ENCODE results near the gene THADA.
"Not testable (repeated sequence)": the region's sequence is repeated elsewhere in the genome, so short reads cannot be mapped to it uniquely, and the experiment has no call there.

THADA gene

DNA sequence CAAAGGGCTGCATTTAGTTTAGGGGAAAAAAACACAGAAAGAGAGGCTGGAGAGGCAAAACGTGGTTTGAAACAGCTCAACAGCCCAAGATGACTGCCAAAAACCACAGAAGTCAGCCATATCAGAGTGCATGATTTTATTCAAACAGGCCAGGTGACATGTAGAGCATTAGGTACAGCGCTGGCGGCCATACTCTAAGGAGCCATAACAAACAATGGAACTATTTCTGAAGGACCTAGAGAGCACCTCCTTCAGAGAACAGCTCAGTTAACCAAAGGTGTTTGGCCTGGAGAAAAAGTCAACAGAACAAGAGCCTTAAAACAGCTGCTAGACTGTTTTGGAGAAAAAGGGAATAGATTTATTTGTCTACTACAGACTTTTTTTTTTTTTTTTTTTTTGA, 2.6 kb downstream of the THADA start:
- DNase-seq: no peak

DNA sequence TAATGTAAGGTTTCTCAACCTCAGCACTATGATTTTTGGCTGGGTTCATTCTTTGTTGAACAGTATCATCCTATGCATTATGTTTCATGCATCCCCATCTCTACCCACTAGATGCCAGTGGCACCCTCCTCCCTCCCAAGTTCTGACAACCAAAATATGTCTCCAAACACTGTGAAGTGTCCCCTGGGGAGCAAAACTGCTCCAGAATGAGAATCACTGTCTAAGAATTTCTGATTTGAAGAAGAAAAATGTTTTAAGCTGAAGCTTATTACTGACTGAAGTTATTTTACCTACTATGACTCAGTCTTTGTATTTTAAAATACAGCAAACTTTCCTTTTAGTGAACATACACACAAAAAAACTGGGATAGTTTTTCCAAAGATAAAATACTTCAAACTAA, 3.4 kb downstream of the THADA start:
- DNase-seq: peak; percentile 20

- no peak for DNase-seq
Observed at GRCh38 chr2:43585708-43586107, 10.1 kb downstream of the THADA start.

DNA sequence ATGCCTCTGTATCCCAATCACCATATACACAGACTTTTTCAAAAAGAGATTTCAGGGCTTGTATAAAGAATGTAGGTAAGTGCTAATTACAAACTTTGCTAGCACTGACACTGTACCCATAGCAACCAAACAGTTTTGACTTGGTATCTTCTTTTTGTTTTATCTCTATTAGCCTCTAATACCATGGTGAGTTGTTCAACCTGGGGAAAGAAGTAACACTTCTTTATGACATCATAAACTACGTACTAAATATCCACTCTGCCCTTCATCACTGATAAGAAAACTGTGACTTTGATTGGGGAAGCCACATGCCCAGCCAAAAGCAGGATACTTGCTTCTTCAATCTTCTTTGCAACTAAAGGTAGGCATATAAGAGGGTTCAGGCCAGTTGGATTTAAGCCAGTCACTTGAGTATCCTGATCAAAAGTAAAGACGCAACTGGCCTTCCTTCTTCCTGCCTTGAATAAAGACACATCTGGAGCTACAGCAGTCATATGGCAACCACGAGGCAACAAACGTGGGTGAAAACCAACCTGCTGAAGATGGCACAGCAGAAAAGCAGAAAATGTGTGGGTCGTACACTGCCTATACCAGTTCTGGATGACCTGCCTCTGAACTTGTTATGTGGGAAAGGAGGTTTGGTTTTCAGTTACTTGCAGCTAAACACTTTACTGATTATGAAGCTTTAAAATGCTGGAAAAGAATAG, 16.4 kb downstream of the THADA start:
- DNase-seq: no peak

DNA sequence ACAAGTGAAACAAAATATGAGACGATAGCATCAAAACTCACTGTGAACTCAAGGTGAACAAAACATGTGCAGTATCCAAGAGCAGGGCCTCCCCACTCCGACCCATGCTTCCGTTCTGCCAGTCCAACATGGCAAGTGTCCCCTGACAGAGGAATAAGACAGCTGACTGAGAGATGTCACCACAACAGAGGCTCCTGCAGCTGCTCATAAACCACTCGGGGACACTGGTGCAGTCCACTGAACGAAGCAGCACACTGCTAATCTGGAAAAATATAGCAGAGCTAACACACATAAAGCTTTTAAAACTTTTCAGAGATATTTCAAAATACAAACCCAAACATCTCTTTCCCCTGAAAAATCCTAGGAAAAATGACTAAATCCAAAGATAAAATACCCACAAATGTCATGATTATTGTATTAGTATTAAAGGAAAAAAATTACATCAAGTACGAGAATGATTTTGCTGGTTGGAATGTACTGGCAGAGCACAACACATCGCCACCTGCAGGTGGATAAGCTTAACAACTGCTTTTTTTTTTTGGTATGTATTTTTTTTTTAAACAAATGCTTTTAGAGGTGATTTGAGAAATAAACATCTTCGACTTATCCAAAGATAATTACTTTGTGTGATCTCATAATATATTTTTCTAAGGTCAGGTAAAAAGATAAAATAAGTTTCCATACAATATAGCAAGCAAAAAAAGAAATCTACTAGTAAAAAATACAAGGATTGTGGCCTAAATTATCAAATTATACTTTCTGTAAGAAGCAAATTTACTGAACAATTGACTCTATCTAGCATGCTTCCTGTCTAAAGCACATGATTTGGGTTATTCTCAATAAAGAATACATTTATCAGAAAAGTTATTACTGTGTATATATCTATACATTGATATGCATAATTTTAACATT, 18.6 kb downstream of the THADA start:
- peak; percentile 77 for DNase-seq

DNA sequence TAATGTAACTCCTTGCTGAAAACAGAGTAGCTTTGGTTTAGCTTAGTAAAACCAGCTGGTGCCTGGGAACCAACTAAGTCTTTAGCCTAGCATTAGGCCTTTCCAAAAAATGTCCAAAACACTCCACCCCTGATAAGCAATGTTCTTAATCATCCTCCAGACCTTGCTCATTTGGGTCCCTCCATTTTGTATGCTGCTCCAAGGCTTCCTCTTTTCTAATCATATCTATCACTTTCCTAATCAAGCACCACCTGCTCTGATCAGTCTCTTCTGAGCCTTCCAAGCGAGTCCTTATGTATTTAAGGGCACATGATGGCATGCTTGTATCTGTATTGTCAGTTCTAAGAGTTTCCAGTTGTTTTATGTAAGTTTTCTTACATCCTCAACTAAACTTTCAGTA, 23.6 kb downstream of the THADA start:
- peak; percentile 77 for DNase-seq

GRCh38 chr2:43569921-43570320, 25.9 kb downstream of the THADA start:
- DNase-seq: no peak

GRCh38 chr2:43568228-43568627, 27.6 kb downstream of the THADA start:
- no peak for DNase-seq

- DNase-seq: no peak
Observed at GRCh38 chr2:43566461-43566729, 29.4 kb downstream of the THADA start.

DNA sequence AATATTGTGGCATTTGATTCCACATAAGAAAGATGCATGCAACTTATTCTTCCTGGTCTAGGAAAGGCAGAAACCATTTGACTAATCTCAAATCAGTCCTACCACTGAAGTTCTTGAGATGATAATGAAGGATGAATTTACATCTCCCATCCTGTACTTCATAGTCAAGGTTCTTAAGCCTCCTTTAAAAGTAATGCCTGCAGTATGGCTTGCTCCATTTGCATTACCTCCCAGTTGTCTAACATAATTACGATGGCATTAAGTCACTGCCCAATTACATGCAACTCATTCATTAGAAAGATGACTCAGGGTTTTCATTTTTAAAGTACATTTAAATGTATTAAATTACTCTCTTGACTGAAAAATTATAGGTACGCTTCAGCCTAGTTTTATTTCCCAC, 32.2 kb downstream of the THADA start:
- no peak for DNase-seq

GRCh38 chr2:43560231-43560547, 35.6 kb downstream of the THADA start:
- no peak for DNase-seq

GRCh38 chr2:43559391-43560230, 36.2 kb downstream of the THADA start:
- DNase-seq: no peak

GRCh38 chr2:43557196-43557595, 38.6 kb downstream of the THADA start:
- no peak for DNase-seq

DNA sequence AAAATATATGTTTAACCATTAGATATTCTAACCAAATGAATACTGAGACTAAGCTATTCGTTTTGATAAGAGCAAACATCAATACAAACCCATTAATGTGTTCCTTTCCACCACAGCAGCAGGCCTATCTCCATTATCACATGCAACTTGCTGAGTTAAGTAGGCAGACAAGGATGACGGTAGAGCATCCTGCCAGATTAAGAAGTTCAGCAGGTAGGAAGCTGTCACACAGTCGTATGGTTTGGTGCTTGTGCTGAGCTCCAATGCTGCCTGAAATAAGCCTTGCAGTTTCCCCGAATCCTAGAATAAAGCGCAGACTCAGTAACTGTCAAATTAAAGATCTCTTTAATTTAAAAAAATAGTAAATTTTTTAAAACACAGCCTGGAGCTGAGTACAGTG, 39.6 kb downstream of the THADA start:
- DNase-seq: no peak

DNA sequence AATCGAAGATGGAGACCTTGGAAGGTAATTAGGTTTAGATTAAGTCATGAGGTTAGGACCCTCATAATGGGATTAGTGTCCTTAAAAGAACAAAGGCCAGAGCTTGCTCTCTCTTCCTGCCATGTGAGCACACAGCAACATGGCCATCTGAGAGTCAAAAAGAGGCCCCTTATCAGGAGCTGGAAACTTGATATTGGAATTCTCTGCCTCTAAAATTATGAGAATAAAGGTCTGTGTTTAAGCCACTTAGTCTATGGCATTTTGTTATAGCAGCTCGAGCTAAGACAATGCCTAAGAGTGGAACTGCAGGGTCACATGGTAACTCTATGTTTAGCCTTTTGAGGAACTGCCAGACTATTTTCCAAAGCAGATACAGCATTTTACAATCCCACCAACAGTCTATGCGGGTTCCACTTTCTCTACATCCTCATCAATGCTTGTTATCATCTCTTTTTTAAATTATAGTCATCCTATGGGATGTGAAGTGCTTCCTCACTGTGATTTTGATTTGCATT, 42.4 kb downstream of the THADA start:
- no peak for DNase-seq

DNA sequence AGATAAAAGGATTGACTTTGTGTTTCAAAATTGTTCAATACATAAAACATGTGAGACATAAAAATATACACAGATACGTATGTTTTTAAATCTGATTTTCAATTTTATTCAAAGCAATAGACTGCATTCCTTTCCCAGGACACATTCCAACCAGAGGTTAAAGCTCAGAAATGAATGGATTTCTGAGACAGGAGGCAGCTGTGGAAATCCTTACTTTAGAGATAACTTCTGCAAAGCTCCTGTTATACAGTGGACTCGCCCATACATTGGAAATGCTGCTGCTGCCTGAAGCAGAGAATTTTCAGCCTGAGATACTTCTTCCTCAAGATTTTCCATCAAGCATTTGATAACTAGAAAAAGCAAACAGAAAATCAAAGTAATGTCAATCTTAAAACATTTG, 43.8 kb downstream of the THADA start:
- no peak for DNase-seq

- DNase-seq: not testable (repeated sequence)
Observed at GRCh38 chr2:43548381-43548780, 47.5 kb downstream of the THADA start.

DNA sequence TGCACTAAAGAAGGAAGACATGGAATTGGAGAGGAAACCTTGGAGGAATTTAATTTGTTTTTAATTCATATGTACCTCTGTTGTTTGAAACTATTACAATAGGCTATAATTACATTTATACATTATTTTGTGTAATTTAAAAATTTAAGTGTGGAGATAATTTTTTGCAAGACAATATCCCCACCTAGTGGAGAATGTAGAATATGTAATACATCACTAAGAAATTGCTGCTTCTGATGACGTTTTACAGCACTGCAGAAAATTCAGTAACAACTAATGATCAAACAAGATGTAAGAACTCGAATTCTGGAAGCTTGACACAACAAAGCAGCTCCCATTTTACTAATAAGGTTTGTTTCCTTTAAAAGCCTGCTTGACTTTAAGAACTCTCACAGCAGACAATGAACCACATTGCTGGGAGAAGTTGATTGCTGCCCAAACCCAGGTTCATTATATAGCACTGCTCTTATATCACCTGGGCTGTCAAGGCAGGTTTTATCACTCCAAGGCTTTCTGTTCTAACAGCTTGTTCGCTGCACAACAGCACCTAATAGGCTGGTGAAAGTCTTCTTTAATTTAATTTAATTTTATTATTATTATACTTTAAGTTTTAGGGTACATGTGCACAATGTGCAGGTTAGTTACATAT, 53.4 kb downstream of the THADA start:
- DNase-seq: peak; percentile 72

- DNase-seq: no peak
Observed at GRCh38 chr2:43541165-43541564, 54.7 kb downstream of the THADA start.

GRCh38 chr2:43540021-43540779, 55.6 kb downstream of the THADA start:
- DNase-seq: no peak

DNA sequence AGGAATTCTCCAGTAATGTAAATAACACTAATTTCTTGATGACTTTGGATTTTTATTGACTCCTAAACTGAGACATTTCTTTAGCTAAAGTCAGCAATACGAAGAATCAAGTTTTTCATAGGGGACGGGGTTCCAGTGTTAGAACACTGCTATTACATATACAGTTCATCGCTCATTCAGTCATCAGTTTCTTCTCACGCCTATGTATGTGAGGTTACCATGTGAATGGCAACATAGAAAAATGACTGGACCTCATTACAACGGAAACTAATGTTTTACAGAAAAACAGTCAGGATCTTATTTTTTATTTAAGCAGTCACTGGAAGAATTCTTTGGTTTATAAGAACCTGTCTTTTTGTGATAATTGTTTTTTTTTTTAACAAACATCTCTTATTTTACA, 56.4 kb downstream of the THADA start:
- no peak for DNase-seq

- no peak for DNase-seq
Observed at GRCh38 chr2:43538034-43538670, 57.7 kb downstream of the THADA start.

Measured in hematopoietic multipotent progenitor cell treated with erythropoietin and hydrocortisone succinate and interleukin-3 and kit ligand, for 8 days (in vitro differentiated cells).